G401 (cell line): Measurements from ENCODE around the gene RAB36. TPM values are rescaled to one million over a fixed set of nuclear protein-coding genes. Genes with fewer than 3 reads are reported as not detected.
A peak's percentile ranks its signal among the peaks of the same experiment; 100 is the strongest.

ENCODE experiments used
- DNase-seq: peaks from one replicate; pipeline ENCODE4 v3.0.0-alpha.2; 2015; ENCODE audit warnings: low spot score
- in situ Hi-C: cut with HindIII; loops from 2 replicates; pipeline ENCODE4 v1.10.0; 2016; ENCODE audit warnings: low sequenced_read_pairs, mixed read lengths
- total RNA-seq: library from RNA; depleted of rRNA; stranded (reverse); fragments of >200 nt; shearing (Covaris generic); gene quantifications from 2 replicates; pipeline ENCODE4 v1.2.3, GENCODE V29; 2014

RAB36 gene
- total RNA-seq, 1 experiment from 2014 or later = 1.5 TPM

- in situ Hi-C loops = no loop called here
Measured at GRCh38 chr22:23175817-23176644, 30.8 kb downstream of the RAB36 start.

GRCh38 chr22:23176645-23177027 lies 31.4 kb downstream of the RAB36 start:
- in situ Hi-C loops = no loop called here
- DNase-seq = no peak

More at GRCh38 chr22:23175817-23176644, 30.8 kb downstream of the RAB36 start:
- no peak for DNase-seq

GRCh38 chr22:23177197-23177596 lies 31.9 kb downstream of the RAB36 start:
- DNase-seq = no peak
- in situ Hi-C loops = no loop called here

- DNase-seq = peak; percentile 83
- in situ Hi-C loops = no loop called here
Measured at GRCh38 chr22:23178512-23179254, 33.4 kb downstream of the RAB36 start.

GRCh38 chr22:23179381-23180299 lies 34.4 kb downstream of the RAB36 start:
- peak; percentile 53 for DNase-seq
- in situ Hi-C loops = no loop called here

GRCh38 chr22:23180301-23180892 lies 35.1 kb downstream of the RAB36 start, which contains the start of gene BCR:
BCR (plus strand) TSS chr22:23180509; CDS start chr22:23180961, 452 bp downstream.
- DNase-seq = peak; percentile 73

GRCh38 chr22:23180893-23181720 lies 35.8 kb downstream of the RAB36 start:
- in situ Hi-C loops = no loop called here
- no peak for DNase-seq

More at GRCh38 chr22:23180301-23180892, 35.1 kb downstream of the RAB36 start, which contains the start of gene BCR:
- in situ Hi-C loops = no loop called here

GRCh38 chr22:23181721-23182308 lies 36.5 kb downstream of the RAB36 start:
- in situ Hi-C loops = no loop called here
- no peak for DNase-seq

GRCh38 chr22:23182309-23183060 lies 37.2 kb downstream of the RAB36 start:
- DNase-seq = peak; percentile 78
- in situ Hi-C loops = no loop called here

- in situ Hi-C loops = no loop called here
- peak; percentile 68 for DNase-seq
Measured at GRCh38 chr22:23183061-23183698, 37.9 kb downstream of the RAB36 start.

GRCh38 chr22:23184100-23184763 lies 39.0 kb downstream of the RAB36 start:
- no peak for DNase-seq
- in situ Hi-C loops = no loop called here

GRCh38 chr22:23184764-23185113 lies 39.5 kb downstream of the RAB36 start:
- in situ Hi-C loops = no loop called here
- DNase-seq = no peak

- DNase-seq = no peak
- in situ Hi-C loops = no loop called here
Measured at GRCh38 chr22:23187211-23187610, 41.9 kb downstream of the RAB36 start.

GRCh38 chr22:23187871-23188700 lies 42.8 kb downstream of the RAB36 start:
- in situ Hi-C loops = no loop called here
- no peak for DNase-seq

GRCh38 chr22:23190526-23190925 lies 45.2 kb downstream of the RAB36 start:
- in situ Hi-C loops = no loop called here
- no peak for DNase-seq
